PC-9 (cell line): ENCODE results near the gene DPYSL3. TPM values are rescaled to one million over a fixed set of nuclear protein-coding genes. Genes with fewer than 3 reads are reported as not detected.
A peak's percentile ranks its signal among the peaks of the same experiment; 100 is the strongest.
"Not testable (repeated sequence)": the region's sequence is repeated elsewhere in the genome, so short reads cannot be mapped to it uniquely, and the experiment has no call there.

Experiments
- BruUV-seq: library from RNA; stranded (reverse); fragments of 400-500 nt; replicated peaks from 2 replicates; lab custom pipeline; 2021; lab: Mats Ljungman, UMichigan
- CTCF ChIA-PET: fragments of 300-600 bp; sonication (Branson Sonifier 250); formaldehyde crosslinking; loops from one replicate; lab custom pipeline; 2022; ENCODE audit warnings: antibody characterized with exemption; lab: Charles Lee
- POLR2A ChIA-PET: fragments of 300-600 bp; sonication (Branson Sonifier 250); formaldehyde crosslinking; loops from one replicate; lab custom pipeline; 2022; ENCODE audit warnings: antibody characterized with exemption; ENCODE audit not compliant: unreplicated experiment; lab: Charles Lee
- DNase-seq, 2 experiments: peaks; one replicate each; pipeline versions ENCODE4 v3.0.0 to v3.0.0-alpha.2; 2015 to 2022; ENCODE audit warnings: mixed read lengths in 1 of 2
- H2AFZ ChIP-seq: fragments of 200-600 bp; sonication (generic); 2 replicates; pipeline ENCODE4 v1.8.1; 2017; ENCODE audit warnings: antibody characterized with exemption
- H3F3A ChIP-seq: fragments of 200-600 bp; sonication (generic); 2 replicates; pipeline ENCODE4 v1.8.1; 2017; ENCODE audit warnings: antibody characterized with exemption, mild to moderate bottlenecking, low read depth; ENCODE audit not compliant: insufficient read depth
- H3K27ac ChIP-seq: fragments of 200-600 bp; sonication (generic); 2 replicates; pipeline ENCODE4 v1.6.1; 2016; ENCODE audit warnings: mixed run types
- H3K27me3 ChIP-seq: fragments of 200-600 bp; sonication (generic); 2 replicates; pipeline ENCODE4 v1.6.1; 2016; ENCODE audit warnings: low read depth, mixed run types; ENCODE audit not compliant: insufficient read depth
- H3K36me3 ChIP-seq: fragments of 200-600 bp; sonication (generic); 2 replicates; pipeline ENCODE4 v1.6.1; 2016; ENCODE audit warnings: low read depth, mixed run types
- H3K4me1 ChIP-seq: fragments of 200-600 bp; sonication (generic); replicated peaks from 2 replicates; pipeline ENCODE4 v1.6.1; 2016; ENCODE audit warnings: mixed run types; ENCODE audit not compliant: insufficient read depth
- H3K4me2 ChIP-seq: fragments of 200-600 bp; sonication (generic); 2 replicates; pipeline ENCODE4 v1.6.1; 2017; ENCODE audit warnings: mixed run types
- H3K4me3 ChIP-seq: fragments of 200-600 bp; sonication (generic); 2 replicates; pipeline ENCODE4 v1.6.1; 2016; ENCODE audit warnings: mixed run types
- H3K79me2 ChIP-seq: fragments of 200-600 bp; sonication (generic); 2 replicates; pipeline ENCODE4 v1.6.1; 2017; ENCODE audit warnings: low read depth, mixed run types
- H3K9me2 ChIP-seq: fragments of 200-600 bp; sonication (generic); 2 replicates; pipeline ENCODE4 v1.8.1; 2017; ENCODE audit warnings: mild to moderate bottlenecking; ENCODE audit not compliant: insufficient read depth
- H3K9me3 ChIP-seq: fragments of 200-600 bp; sonication (generic); 2 replicates; pipeline ENCODE4 v1.8.1; 2016; ENCODE audit warnings: low read depth; ENCODE audit not compliant: insufficient read depth
- H4K20me1 ChIP-seq: fragments of 200-600 bp; sonication (generic); 2 replicates; pipeline ENCODE4 v1.8.1; 2017; ENCODE audit not compliant: insufficient read depth
- CTCF ChIP-seq: fragments of 200-600 bp; sonication (generic); conservative IDR thresholded peaks from 2 replicates; pipeline ENCODE4 v1.6.1; 2017; ENCODE audit warnings: mixed run types, antibody characterized with exemption, mild to moderate bottlenecking, moderate library complexity
- EZH2 ChIP-seq: fragments of 200-600 bp; sonication (generic); IDR thresholded peaks from 2 replicates; pipeline ENCODE4 v1.8.0; 2017; ENCODE audit warnings: antibody characterized with exemption, low read depth
- intact Hi-C: fragments of 100-400 bp; cut with micrococcal nuclease; formaldehyde crosslinking; loops from one replicate; pipeline ENCODE4 v1.10.0; 2022; ENCODE audit not compliant: unreplicated experiment
- total RNA-seq: library from RNA; stranded (reverse); gene quantifications from 2 replicates; pipeline ENCODE4 v1.2.3, GENCODE V29; 2021

The DPYSL3 gene
- total RNA-seq, 1 experiment from 2014 or later = 1.3 TPM

GRCh38 chr5:147555176-147555575 is 45.3 kb upstream of the DPYSL3 start:
- no peak for DNase-seq
- ChIA-PET POLR2A (no interaction called here), CTCF (no interaction called here)
- Histone ChIP-seq H3K4me3 (no peak overlapping the region), H4K20me1 (no peaks in the 10 kb centered on the region), H3K27ac (no peak overlapping the region), H3K27me3 (peaks cover 17% of the 10 kb centered on the region), H3K36me3 (no peaks in the 10 kb centered on the region), H3K9me2 (no peaks in the 10 kb centered on the region), H3K4me2 (no peak overlapping the region), H3K4me1 (no peaks in the 10 kb centered on the region), H2AFZ (no peak overlapping the region), H3K9me3 (no peaks in the 10 kb centered on the region), H3K79me2 (no peaks in the 10 kb centered on the region), H3F3A (no peaks in the 10 kb centered on the region)
- no peak for TF ChIP-seq CTCF
- no peak for TF ChIP-seq EZH2
- no TSS peak for BruUV-seq
- intact Hi-C loops = no loop called here

- Histone ChIP-seq H3K9me2 (no peaks in the 10 kb centered on the region), H4K20me1 (no peaks in the 10 kb centered on the region), H3K36me3 (no peaks in the 10 kb centered on the region), H3K27ac (no peak overlapping the region), H2AFZ (no peak overlapping the region), H3K9me3 (no peaks in the 10 kb centered on the region), H3K4me1 (no peaks in the 10 kb centered on the region), H3K79me2 (no peaks in the 10 kb centered on the region), H3K27me3 (peaks cover 12% of the 10 kb centered on the region; the same call in 1 of the 2 replicates), H3F3A (no peaks in the 10 kb centered on the region), H3K4me2 (peak overlapping the region; percentile 6; the same call in 1 of the 2 replicates), H3K4me3 (no peak overlapping the region)
- peak in 1 of 2 experiments; percentile 38 for DNase-seq
- ChIA-PET CTCF (no interaction called here), POLR2A (no interaction called here)
- BruUV-seq = no TSS peak
- no peak for TF ChIP-seq EZH2
- no peak for TF ChIP-seq CTCF
- intact Hi-C loops = no loop called here
Measured at GRCh38 chr5:147554261-147554817, 44.5 kb upstream of the DPYSL3 start.

- H3K4me2 ChIP-seq, intact Hi-C loops, H3K9me3 ChIP-seq, H3K27ac ChIP-seq, CTCF ChIA-PET, H3K4me1 ChIP-seq, H3K9me2 ChIP-seq, POLR2A ChIA-PET, H2AFZ ChIP-seq, H3K79me2 ChIP-seq, H3K36me3 ChIP-seq, H3K4me3 ChIP-seq, BruUV-seq, DNase-seq, H4K20me1 ChIP-seq, H3F3A ChIP-seq: not testable (repeated sequence)
- H3K27me3 ChIP-seq = peaks cover 12% of the 10 kb centered on the region; the same call in 1 of the 2 replicates
Measured at GRCh38 chr5:147553817-147554216, 43.9 kb upstream of the DPYSL3 start.

GRCh38 chr5:147552897-147553296 is 43.0 kb upstream of the DPYSL3 start:
- no peaks in the 10 kb centered on the region for H3K4me1 ChIP-seq
- no peaks in the 10 kb centered on the region for H3K79me2 ChIP-seq
- intact Hi-C loops = no loop called here
- CTCF ChIA-PET = no interaction called here
- no TSS peak for BruUV-seq
- H3K9me3 ChIP-seq = no peaks in the 10 kb centered on the region
- no peaks in the 10 kb centered on the region for H3K9me2 ChIP-seq
- H3K27me3 ChIP-seq = peaks cover 7% of the 10 kb centered on the region; the same call in 1 of the 2 replicates
- no peak overlapping the region for H3K4me2 ChIP-seq
- no peaks in the 10 kb centered on the region for H4K20me1 ChIP-seq
- no peak overlapping the region for H3K27ac ChIP-seq
- H2AFZ ChIP-seq = no peak overlapping the region
- POLR2A ChIA-PET = no interaction called here
- H3K4me3 ChIP-seq = no peak overlapping the region
- no peaks in the 10 kb centered on the region for H3F3A ChIP-seq
- no peak for DNase-seq
- H3K36me3 ChIP-seq = no peaks in the 10 kb centered on the region
- TF ChIP-seq EZH2 = no peak
- TF ChIP-seq CTCF = no peak
